ENCODE measurements around the gene UBE2N.
"Not testable (repeated sequence)": the region's sequence is repeated elsewhere in the genome, so short reads cannot be mapped to it uniquely, and the experiment has no call there.

GRCh38 chr12:93409343-93410187, 32.2 kb downstream of the UBE2N start:
- not testable (repeated sequence) for TF ChIP-seq ZNF830 (tag by site-specific recombination; IDR thresholded peaks at IDR 0.05; ENCODE audit: low read depth); ZNF600 (tag by site-specific recombination; IDR thresholded peaks at IDR 0.05); ZBTB17 (tag by site-specific recombination; IDR thresholded peaks at IDR 0.05); ZNF654 (tag by site-specific recombination; IDR thresholded peaks at IDR 0.05; ENCODE audit: low read depth); CTCF (tag by site-specific recombination; IDR thresholded peaks at IDR 0.05); ZNF645 (tag by site-specific recombination; IDR thresholded peaks at IDR 0.05); ZNF280C (tag by site-specific recombination; IDR thresholded peaks at IDR 0.05); ZBTB1 (tag by site-specific recombination; IDR thresholded peaks at IDR 0.05); ZNF121 (tag by site-specific recombination; IDR thresholded peaks at IDR 0.05); ZFP41 (tag by site-specific recombination; IDR thresholded peaks at IDR 0.05; ENCODE audit: borderline replicate concordance); PRDM1 (tag by site-specific recombination; IDR thresholded peaks at IDR 0.05); ZNF670 (tag by site-specific recombination; IDR thresholded peaks at IDR 0.05; ENCODE audit: low read depth)

Measured in HEK293 (cell line).